ENCODE measurements around the gene SLC44A3. TPM values are rescaled to one million over a fixed set of nuclear protein-coding genes. Genes with fewer than 3 reads are reported as not detected.

The SLC44A3 gene
- total and polyA plus RNA-seq, 2 of the 4 experiments (the other 2 are of a cell fraction): 0.31 to 0.54 TPM

GRCh38 chr1:94778808-94779207 lies 41.3 kb upstream of the SLC44A3 start:
- H4K5ac ChIP-seq (ENCODE audit: low read depth, low read length): no peak overlapping the region
- H4K91ac ChIP-seq (ENCODE audit: insufficient read depth, low read depth, low read length): no peak overlapping the region
- H3K9ac ChIP-seq (ENCODE audit: low read depth, low read length): no peak overlapping the region
- DNase-seq: no peak
- peaks cover 8% of the 10 kb centered on the region; the same call in 1 of the 2 replicates for H3K9me1 ChIP-seq (ENCODE audit: insufficient read depth, low read length)
- no peak for TF ChIP-seq MAFK (IDR thresholded peaks at IDR 0.05; ENCODE audit: low read depth, low read length)
- no peak for TF ChIP-seq MXI1 (IDR thresholded peaks at IDR 0.05; ENCODE audit: borderline replicate concordance, low read depth, low read length)
- TF ChIP-seq, protein P1, sequence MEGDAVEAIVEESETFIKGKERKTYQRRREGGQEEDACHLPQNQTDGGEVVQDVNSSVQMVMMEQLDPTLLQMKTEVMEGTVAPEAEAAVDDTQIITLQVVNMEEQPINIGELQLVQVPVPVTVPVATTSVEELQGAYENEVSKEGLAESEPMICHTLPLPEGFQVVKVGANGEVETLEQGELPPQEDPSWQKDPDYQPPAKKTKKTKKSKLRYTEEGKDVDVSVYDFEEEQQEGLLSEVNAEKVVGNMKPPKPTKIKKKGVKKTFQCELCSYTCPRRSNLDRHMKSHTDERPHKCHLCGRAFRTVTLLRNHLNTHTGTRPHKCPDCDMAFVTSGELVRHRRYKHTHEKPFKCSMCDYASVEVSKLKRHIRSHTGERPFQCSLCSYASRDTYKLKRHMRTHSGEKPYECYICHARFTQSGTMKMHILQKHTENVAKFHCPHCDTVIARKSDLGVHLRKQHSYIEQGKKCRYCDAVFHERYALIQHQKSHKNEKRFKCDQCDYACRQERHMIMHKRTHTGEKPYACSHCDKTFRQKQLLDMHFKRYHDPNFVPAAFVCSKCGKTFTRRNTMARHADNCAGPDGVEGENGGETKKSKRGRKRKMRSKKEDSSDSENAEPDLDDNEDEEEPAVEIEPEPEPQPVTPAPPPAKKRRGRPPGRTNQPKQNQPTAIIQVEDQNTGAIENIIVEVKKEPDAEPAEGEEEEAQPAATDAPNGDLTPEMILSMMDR (conservative IDR thresholded peaks at IDR 0.05; ENCODE audit: low read depth, low read length): no peak
- no peak for TF ChIP-seq BHLHE40 (IDR thresholded peaks at IDR 0.05; ENCODE audit: low read depth, low read length)
- no peak for TF ChIP-seq FOS (IDR thresholded peaks at IDR 0.05; ENCODE audit: low read depth, low read length)
- no peak for TF ChIP-seq SMC3 (IDR thresholded peaks at IDR 0.05; ENCODE audit: low read depth, low read length)
- TF ChIP-seq, protein P2, sequence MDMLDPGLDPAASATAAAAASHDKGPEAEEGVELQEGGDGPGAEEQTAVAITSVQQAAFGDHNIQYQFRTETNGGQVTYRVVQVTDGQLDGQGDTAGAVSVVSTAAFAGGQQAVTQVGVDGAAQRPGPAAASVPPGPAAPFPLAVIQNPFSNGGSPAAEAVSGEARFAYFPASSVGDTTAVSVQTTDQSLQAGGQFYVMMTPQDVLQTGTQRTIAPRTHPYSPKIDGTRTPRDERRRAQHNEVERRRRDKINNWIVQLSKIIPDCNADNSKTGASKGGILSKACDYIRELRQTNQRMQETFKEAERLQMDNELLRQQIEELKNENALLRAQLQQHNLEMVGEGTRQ (IDR thresholded peaks at IDR 0.05; ENCODE audit: low read depth, low read length): no peak
- TF ChIP-seq RCOR1 (IDR thresholded peaks at IDR 0.05; ENCODE audit: insufficient replicate concordance, low read length): no peak
- TF ChIP-seq NFE2L2 (IDR thresholded peaks at IDR 0.05; ENCODE audit: low read depth, low read length): no peak
- no peak for TF ChIP-seq CEBPB (IDR thresholded peaks at IDR 0.05; ENCODE audit: low read depth, low read length)
- TF ChIP-seq CHD1 (IDR thresholded peaks at IDR 0.05; ENCODE audit: low read depth, low read length): no peak
- TF ChIP-seq ELK1 (IDR thresholded peaks at IDR 0.05; ENCODE audit: borderline replicate concordance, low read depth, low read length): no peak
- no peak for TF ChIP-seq RAD21 (IDR thresholded peaks at IDR 0.05; ENCODE audit: low read length)
- TF ChIP-seq POLR2A (IDR thresholded peaks at IDR 0.05; ENCODE audit: low read depth, low read length): no peak
- H2BK20ac ChIP-seq (ENCODE audit: low read depth, low read length): 0 out of 2 replicates have a peak overlapping the region, but pooled peaks have one; percentile 21
- no peaks in the 10 kb centered on the region for H4K20me1 ChIP-seq (ENCODE audit: insufficient read depth, low read length)
- peaks cover 11% of the 10 kb centered on the region for H3K27me3 ChIP-seq (ENCODE audit: control insufficient read depth, insufficient read depth, low read length)
- H2BK15ac ChIP-seq (ENCODE audit: low read depth, low read length): no peak overlapping the region
- no peak overlapping the region for H2BK120ac ChIP-seq (ENCODE audit: low read depth, low read length)
- H3K9me3 ChIP-seq (ENCODE audit: control insufficient read depth, insufficient read depth, low read length): peaks cover 8% of the 10 kb centered on the region
- no TSS peak for BruUV-seq (replicated peaks)
- ChIA-PET POLR2A (ENCODE audit: unreplicated experiment) (no interaction called here), CTCF (no interaction called here)
- H2AK5ac ChIP-seq (ENCODE audit: low read depth, low read length): no peak overlapping the region
- H3K23ac ChIP-seq (ENCODE audit: low read depth, low read length): no peak overlapping the region
- H3K4me3 ChIP-seq (ENCODE audit: insufficient read depth, low read depth, low read length): no peak overlapping the region
- H3K79me1 ChIP-seq (ENCODE audit: low read depth in 1 of 2, low read length in 2 of 2): no peaks in the 10 kb centered on the region
- H3K36me3 ChIP-seq (ENCODE audit: control insufficient read depth, insufficient read depth, low read length): no peaks in the 10 kb centered on the region
- H3K56ac ChIP-seq (ENCODE audit: extremely low read depth, insufficient read depth, low read length): no peak overlapping the region
- H3K14ac ChIP-seq (replicated peaks; ENCODE audit: low read depth, low read length): no peak overlapping the region
- intact Hi-C loops (cut with micrococcal nuclease) (no loop called here), in situ Hi-C loops (cut with MboI; ENCODE audit: low sequenced_read_pairs) (no loop called here), dilution Hi-C loops (cut with HindIII; ENCODE audit: low sequenced_read_pairs, unreplicated experiment) (loop anchor here (25.0 kb wide), 1 partner anchor 242 kb away; the partner anchor contains the start of gene F3)
- peak; percentile 25; the same call in 1 of the 2 replicates for ATAC-seq (ENCODE audit: low read depth)
- no peak overlapping the region for H2AFZ ChIP-seq (replicated peaks; ENCODE audit: low read length, poor library complexity)
- no peak overlapping the region for H3K4me2 ChIP-seq (ENCODE audit: low read depth, low read length)
- H3K4ac ChIP-seq (ENCODE audit: low read depth, low read length): no peak overlapping the region
- H3K18ac ChIP-seq (ENCODE audit: low read depth, low read length): no peak overlapping the region
- H3K27ac ChIP-seq (ENCODE audit: insufficient read depth, low read length): no peak overlapping the region
- no peak overlapping the region for H4K8ac ChIP-seq (ENCODE audit: low read depth in 2 of 2, low read length in 2 of 2)
- no peak overlapping the region for H2BK5ac ChIP-seq (ENCODE audit: low read depth, low read length, poor library complexity, severe bottlenecking)
- no peak overlapping the region for H2AK9ac ChIP-seq (replicated peaks; ENCODE audit: low read depth, low read length, poor library complexity)
- H3K4me1 ChIP-seq (ENCODE audit: control insufficient read depth, insufficient read depth, low read length): peaks cover 8% of the 10 kb centered on the region

Measured in IMR-90 (cell line).